Liver (tissue), 3 donors: ENCODE data around the gene SCAMP4.

Experiments used
- CTCF ChIP-seq: fragments of 150-350 bp; IDR thresholded peaks from 2 replicates; pipeline ENCODE4 v1.5.1; 2017; ENCODE audit warnings: improper control_type of control experiment, low read depth, low read length; ENCODE audit not compliant: missing input control
- EGR1 ChIP-seq, 2 donors: IDR thresholded peaks; 2 replicates each; pipeline ENCODE4 v1.6.1; 2016 to 2018; ENCODE audit warnings: antibody characterized with exemption in 2 of 2, low read depth in 2 of 2
- FOXA2 ChIP-seq: IDR thresholded peaks from 2 replicates; pipeline ENCODE4 v1.6.1; 2016; ENCODE audit warnings: antibody characterized with exemption
- JUND ChIP-seq, 2 donors: IDR thresholded peaks; 2 replicates each; pipeline ENCODE4 v1.6.1; 2016; ENCODE audit warnings: antibody characterized with exemption in 2 of 2
- MAX ChIP-seq: IDR thresholded peaks from 2 replicates; pipeline ENCODE4 v1.6.1; 2016; ENCODE audit warnings: antibody characterized with exemption
- RAD21 ChIP-seq, 2 donors: IDR thresholded peaks; 2 replicates each; pipeline ENCODE4 v1.6.1; 2016; ENCODE audit warnings: antibody characterized with exemption in 2 of 2, mild to moderate bottlenecking in 2 of 2
- REST ChIP-seq: IDR thresholded peaks from 2 replicates; pipeline ENCODE4 v1.6.1; 2016; ENCODE audit warnings: antibody characterized with exemption, mild to moderate bottlenecking
- RXRA ChIP-seq, 2 donors: IDR thresholded peaks; 2 replicates each; pipeline ENCODE4 v1.6.1; 2017 to 2018; ENCODE audit warnings: antibody characterized with exemption in 2 of 2, mild to moderate bottlenecking in 1 of 2
- SP1 ChIP-seq: IDR thresholded peaks from 2 replicates; pipeline ENCODE4 v1.6.1; 2018; ENCODE audit warnings: antibody characterized with exemption, mild to moderate bottlenecking
- TAF1 ChIP-seq: conservative IDR thresholded peaks from 2 replicates; pipeline ENCODE4 v1.6.1; 2016; ENCODE audit warnings: antibody characterized with exemption, mild to moderate bottlenecking
- YY1 ChIP-seq: IDR thresholded peaks from 2 replicates; pipeline ENCODE4 v1.6.1; 2016; ENCODE audit warnings: antibody characterized with exemption, mild to moderate bottlenecking
- ZBTB33 ChIP-seq: IDR thresholded peaks from 2 replicates; pipeline ENCODE4 v1.6.1; 2016; ENCODE audit warnings: antibody characterized with exemption
- donor health status: healthy.
- donor health status: healthy.

- no peak for TF ChIP-seq TAF1
- no peak for TF ChIP-seq CTCF
- no peak for TF ChIP-seq SP1
- no peak for TF ChIP-seq FOXA2
- no peak for TF ChIP-seq REST
- no peak for TF ChIP-seq JUND (IDR thresholded peaks at IDR 0.05)
- no peak for TF ChIP-seq MAX
- TF ChIP-seq RXRA (IDR thresholded peaks at IDR 0.05) = no peak
- no peak for TF ChIP-seq RAD21 (IDR thresholded peaks at IDR 0.05)
- TF ChIP-seq ZBTB33 = no peak
- no peak for TF ChIP-seq YY1
- TF ChIP-seq EGR1 (IDR thresholded peaks at IDR 0.05; ENCODE audit: low read depth in 2 of 2) = no peak
These were observed 13.8 kb downstream of the SCAMP4 start for GRCh38 chr19:1918975-1919374.
